GM12878 (cell line): ENCODE measurements around the gene YIPF4.

ENCODE experiments used
- BCL11A ChIP-seq: IDR thresholded peaks from 2 replicates; pipeline ENCODE4 v1.6.1; 2011; ENCODE audit warnings: low read depth, low read length
- CTCF ChIP-seq, 3 experiments: IDR thresholded peaks in 2 of 3; conservative IDR thresholded peaks in 1 of 3; 2 replicates each; pipeline ENCODE4 v1.5.1; 2011; ENCODE audit warnings: low read depth in 3 of 3, low read length in 3 of 3, mild to moderate bottlenecking in 3 of 3, control low read depth in 2 of 3, moderate library complexity in 2 of 3, inconsistent platforms in 1 of 3, mixed read lengths in 1 of 3; ENCODE audit not compliant: control insufficient read depth in 2 of 3, insufficient read depth in 1 of 3; ENCODE audit errors: extremely low read depth in 1 of 3
- EP300 ChIP-seq, 2 experiments: fragments of 150-350 bp in 1 of 2; IDR thresholded peaks; 2 replicates each; pipeline ENCODE4 v1.6.1; 2011 to 2012; ENCODE audit warnings: low read depth in 2 of 2, low read length in 2 of 2, borderline replicate concordance in 1 of 2, improper control_type of control experiment in 1 of 2, inconsistent platforms in 1 of 2; ENCODE audit not compliant: control insufficient read depth in 1 of 2
- EZH2 ChIP-seq: IDR thresholded peaks from 2 replicates; pipeline ENCODE4 v1.6.1; 2012; ENCODE audit warnings: low read depth, mild to moderate bottlenecking, control low read depth, inconsistent platforms, low read length, borderline replicate concordance; ENCODE audit not compliant: control insufficient read depth
- IRF4 ChIP-seq: IDR thresholded peaks from 2 replicates; pipeline ENCODE4 v1.6.1; 2011; ENCODE audit warnings: low read depth, low read length
- JUND ChIP-seq: IDR thresholded peaks from 2 replicates; pipeline ENCODE4 v1.6.1; 2012; ENCODE audit warnings: low read depth, mild to moderate bottlenecking, low read length, improper control_type of control experiment, moderate library complexity
- NFIC ChIP-seq: IDR thresholded peaks from 2 replicates; pipeline ENCODE4 v1.6.1; 2012; ENCODE audit warnings: low read depth, mild to moderate bottlenecking, inconsistent platforms, low read length, moderate library complexity
- PML ChIP-seq: IDR thresholded peaks from 2 replicates; pipeline ENCODE4 v1.6.1; 2012; ENCODE audit warnings: low read length, inconsistent platforms
- REST ChIP-seq: IDR thresholded peaks from 2 replicates; pipeline ENCODE4 v1.6.1; 2012; ENCODE audit warnings: mild to moderate bottlenecking, low read depth, low read length
- SMC3 ChIP-seq: IDR thresholded peaks from 2 replicates; pipeline ENCODE4 v1.6.1; 2011; ENCODE audit warnings: low read length, improper control_type of control experiment, borderline replicate concordance
- SREBF2 ChIP-seq: IDR thresholded peaks from 2 replicates; pipeline ENCODE4 v1.6.1; 2012; ENCODE audit warnings: mild to moderate bottlenecking, low read length
- STAT3 ChIP-seq: IDR thresholded peaks from 2 replicates; pipeline ENCODE4 v1.6.1; 2011; ENCODE audit warnings: low read depth, low read length, improper control_type of control experiment
- ZBTB40 ChIP-seq: fragments of 450-650 bp; IDR thresholded peaks from 2 replicates; pipeline ENCODE4 v1.6.1; 2016; ENCODE audit warnings: mild to moderate bottlenecking, moderate library complexity, borderline replicate concordance
- ZZZ3 ChIP-seq: IDR thresholded peaks from 2 replicates; pipeline ENCODE4 v1.6.1; 2011; ENCODE audit warnings: low read depth; ENCODE audit not compliant: control insufficient read depth, insufficient read length

- TF ChIP-seq PML = no peak
- TF ChIP-seq ZZZ3 = no peak
- TF ChIP-seq CTCF (IDR thresholded peaks at IDR 0.05 in 2 of 3, conservative IDR thresholded peaks at IDR 0.05 in 1 of 3; ENCODE audit: control insufficient read depth in 2 of 3, extremely low read depth in 1 of 3, insufficient read depth in 1 of 3, low read depth in 3 of 3, low read length in 3 of 3) = no peak
- no peak for TF ChIP-seq IRF4
- TF ChIP-seq EZH2 = no peak
- TF ChIP-seq NFIC = no peak
- no peak for TF ChIP-seq SREBF2
- no peak for TF ChIP-seq JUND
- no peak for TF ChIP-seq REST
- no peak for TF ChIP-seq BCL11A
- no peak for TF ChIP-seq SMC3
- TF ChIP-seq STAT3 = no peak
- TF ChIP-seq EP300 (IDR thresholded peaks at IDR 0.05; ENCODE audit: borderline replicate concordance in 1 of 2, control insufficient read depth in 1 of 2, low read depth in 2 of 2, low read length in 2 of 2) = no peak
- TF ChIP-seq ZBTB40 = no peak
Observed at GRCh38 chr2:32290000-32290339, 12.3 kb downstream of the YIPF4 start.
